GM20000 (cell line): ENCODE measurements around the gene SHCBP1.
A peak's percentile ranks its signal among the peaks of the same experiment; 100 is the strongest.

Experiments used
- DNase-seq: peaks from one replicate; pipeline ENCODE4 v3.0.0; 2012; ENCODE audit warnings: low spot score
- TF ChIP-seq, protein P1 (sequence below): IDR thresholded peaks from 2 replicates; pipeline ENCODE4 v1.5.1; 2012; ENCODE audit warnings: mild to moderate bottlenecking, control low read depth; ENCODE audit errors: extremely low read depth, missing control alignments

SHCBP1 gene, protein sequence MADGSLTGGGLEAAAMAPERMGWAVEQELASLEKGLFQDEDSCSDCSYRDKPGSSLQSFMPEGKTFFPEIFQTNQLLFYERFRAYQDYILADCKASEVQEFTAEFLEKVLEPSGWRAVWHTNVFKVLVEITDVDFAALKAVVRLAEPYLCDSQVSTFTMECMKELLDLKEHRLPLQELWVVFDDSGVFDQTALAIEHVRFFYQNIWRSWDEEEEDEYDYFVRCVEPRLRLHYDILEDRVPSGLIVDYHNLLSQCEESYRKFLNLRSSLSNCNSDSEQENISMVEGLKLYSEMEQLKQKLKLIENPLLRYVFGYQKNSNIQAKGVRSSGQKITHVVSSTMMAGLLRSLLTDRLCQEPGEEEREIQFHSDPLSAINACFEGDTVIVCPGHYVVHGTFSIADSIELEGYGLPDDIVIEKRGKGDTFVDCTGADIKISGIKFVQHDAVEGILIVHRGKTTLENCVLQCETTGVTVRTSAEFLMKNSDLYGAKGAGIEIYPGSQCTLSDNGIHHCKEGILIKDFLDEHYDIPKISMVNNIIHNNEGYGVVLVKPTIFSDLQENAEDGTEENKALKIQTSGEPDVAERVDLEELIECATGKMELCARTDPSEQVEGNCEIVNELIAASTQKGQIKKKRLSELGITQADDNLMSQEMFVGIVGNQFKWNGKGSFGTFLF

DNA sequence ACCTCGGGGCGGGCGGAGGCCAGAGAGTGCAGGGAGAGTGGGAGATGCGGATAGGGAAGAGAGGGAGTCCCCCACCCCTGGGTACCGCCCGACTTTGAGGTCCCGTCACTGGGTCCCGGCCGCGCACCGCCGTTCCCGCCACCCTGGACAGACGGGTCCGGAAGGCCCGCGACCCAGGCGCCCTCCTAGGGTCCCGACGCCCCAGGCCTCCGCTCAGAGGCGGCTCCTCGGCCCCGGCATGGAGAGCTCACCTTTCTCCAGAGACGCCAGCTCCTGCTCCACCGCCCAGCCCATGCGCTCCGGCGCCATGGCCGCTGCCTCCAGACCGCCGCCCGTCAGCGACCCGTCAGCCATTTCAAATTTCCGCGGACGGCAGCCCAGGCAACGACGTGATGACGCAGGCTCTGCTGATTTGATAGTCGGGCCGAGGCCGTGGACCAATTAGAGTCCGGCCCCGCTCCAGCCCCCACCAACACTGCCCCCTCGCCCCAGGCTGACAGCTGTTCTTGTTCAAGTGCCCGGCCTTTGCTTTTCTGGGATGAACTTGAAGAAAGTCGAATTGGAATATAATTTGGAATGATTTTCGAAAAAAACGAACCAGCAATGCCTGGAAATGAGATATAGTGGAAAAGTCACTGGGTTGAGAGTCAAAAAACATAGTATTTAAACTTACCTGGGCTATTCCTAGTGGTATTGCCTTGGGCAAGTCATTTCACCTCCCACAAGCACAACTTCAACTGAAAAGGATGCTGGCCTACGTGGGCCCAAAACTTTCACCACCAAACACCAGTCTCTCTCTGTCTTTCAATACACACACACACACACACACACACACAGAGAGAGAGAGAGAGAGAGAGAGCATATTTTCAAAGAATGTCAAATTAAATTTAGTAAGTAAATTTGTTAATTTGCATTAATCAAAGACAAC lies at the start of gene SHCBP1:
TSS of gene SHCBP1 (minus strand) at position 374 of the 928 bp plus-strand sequence. CDS start at position 354, 20 bp downstream.
- peak; percentile 94 for DNase-seq
- TF ChIP-seq, protein P1, sequence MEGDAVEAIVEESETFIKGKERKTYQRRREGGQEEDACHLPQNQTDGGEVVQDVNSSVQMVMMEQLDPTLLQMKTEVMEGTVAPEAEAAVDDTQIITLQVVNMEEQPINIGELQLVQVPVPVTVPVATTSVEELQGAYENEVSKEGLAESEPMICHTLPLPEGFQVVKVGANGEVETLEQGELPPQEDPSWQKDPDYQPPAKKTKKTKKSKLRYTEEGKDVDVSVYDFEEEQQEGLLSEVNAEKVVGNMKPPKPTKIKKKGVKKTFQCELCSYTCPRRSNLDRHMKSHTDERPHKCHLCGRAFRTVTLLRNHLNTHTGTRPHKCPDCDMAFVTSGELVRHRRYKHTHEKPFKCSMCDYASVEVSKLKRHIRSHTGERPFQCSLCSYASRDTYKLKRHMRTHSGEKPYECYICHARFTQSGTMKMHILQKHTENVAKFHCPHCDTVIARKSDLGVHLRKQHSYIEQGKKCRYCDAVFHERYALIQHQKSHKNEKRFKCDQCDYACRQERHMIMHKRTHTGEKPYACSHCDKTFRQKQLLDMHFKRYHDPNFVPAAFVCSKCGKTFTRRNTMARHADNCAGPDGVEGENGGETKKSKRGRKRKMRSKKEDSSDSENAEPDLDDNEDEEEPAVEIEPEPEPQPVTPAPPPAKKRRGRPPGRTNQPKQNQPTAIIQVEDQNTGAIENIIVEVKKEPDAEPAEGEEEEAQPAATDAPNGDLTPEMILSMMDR, result no peak

DNA sequence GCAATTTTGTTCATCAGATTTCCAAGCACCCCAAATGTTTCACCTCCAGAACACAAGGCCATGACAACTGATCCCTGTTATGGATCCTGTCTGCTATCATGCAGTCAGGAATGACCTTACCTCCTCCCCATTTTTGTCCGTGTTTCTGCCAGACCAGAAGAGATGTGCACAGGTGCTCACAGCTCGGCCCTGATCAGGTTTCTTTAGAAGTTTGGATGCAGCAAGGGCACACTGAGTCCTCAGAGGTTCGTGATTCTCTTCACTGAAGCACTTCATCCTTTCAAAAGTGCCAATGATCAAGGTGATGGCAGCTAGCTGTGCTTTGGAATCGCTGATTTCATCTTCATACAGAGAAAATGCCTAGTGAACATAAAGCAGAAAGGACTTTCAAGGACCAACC lies 40.9 kb upstream of the SHCBP1 start:
- TF ChIP-seq, protein P1, result no peak
- no peak for DNase-seq

DNA sequence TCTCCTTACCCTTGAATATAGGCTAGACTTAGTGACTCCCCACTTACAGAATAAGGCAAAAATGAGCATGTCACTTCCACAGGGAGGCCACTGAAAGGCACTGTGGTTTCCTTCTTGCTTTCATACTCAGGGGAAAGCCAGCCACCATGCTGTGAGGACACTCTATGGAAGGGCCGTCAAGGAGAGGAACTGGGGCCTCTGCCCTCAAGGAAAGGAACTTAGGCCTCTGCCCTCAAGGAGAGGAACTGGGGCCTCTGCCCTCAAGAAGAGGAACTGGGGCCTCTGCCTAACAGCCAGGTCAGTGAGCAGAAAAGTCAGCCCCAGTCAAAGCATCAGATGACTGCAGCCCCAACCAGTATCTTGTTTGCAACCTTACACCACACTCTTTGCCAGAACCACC lies 37.7 kb upstream of the SHCBP1 start:
- TF ChIP-seq, protein P1, result no peak

DNA sequence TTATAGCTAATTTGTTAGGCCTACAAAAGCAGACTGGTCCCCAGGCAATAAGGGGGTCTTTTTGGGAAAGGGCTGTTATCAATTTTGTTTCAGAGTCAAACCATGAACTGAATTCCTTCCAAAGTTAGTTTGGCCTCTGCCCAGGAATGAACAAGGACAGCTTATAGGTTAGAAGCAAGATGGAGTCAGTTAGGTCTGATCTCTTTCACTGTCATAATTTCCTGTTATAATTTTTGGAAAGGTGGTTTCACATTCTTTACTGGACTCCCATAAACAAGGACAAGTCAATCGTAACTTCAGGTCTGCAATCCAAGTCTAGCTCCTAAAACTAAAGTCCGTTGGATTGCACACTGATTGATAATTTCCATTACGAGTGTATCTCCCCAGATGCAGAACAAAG lies 30.1 kb upstream of the SHCBP1 start:
- DNase-seq, result no peak

More for the DNA sequence above, 37.7 kb upstream of the SHCBP1 start:
- DNase-seq, result peak; percentile 77

DNA sequence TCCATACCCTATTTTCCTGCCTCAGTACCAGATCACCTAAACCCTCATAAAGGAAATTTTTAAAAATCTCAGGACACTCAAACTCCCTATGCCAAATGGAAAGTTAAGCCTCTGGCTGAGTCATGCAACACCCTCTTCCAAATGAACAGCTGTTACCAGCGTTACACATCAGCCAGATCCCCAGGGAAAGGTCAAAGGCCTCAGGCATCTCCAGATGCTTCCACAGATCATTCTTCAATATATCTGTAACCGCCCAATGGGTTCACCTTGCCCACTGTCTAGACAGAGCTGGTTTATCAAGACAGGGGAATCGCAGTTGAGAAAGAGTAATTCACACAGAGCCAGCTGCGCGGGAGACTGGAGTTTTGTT lies 29.1 kb upstream of the SHCBP1 start:
- TF ChIP-seq, protein P1, result no peak
- DNase-seq, result no peak

More for the DNA sequence above, 30.1 kb upstream of the SHCBP1 start:
- TF ChIP-seq, protein P1, result no peak

DNA sequence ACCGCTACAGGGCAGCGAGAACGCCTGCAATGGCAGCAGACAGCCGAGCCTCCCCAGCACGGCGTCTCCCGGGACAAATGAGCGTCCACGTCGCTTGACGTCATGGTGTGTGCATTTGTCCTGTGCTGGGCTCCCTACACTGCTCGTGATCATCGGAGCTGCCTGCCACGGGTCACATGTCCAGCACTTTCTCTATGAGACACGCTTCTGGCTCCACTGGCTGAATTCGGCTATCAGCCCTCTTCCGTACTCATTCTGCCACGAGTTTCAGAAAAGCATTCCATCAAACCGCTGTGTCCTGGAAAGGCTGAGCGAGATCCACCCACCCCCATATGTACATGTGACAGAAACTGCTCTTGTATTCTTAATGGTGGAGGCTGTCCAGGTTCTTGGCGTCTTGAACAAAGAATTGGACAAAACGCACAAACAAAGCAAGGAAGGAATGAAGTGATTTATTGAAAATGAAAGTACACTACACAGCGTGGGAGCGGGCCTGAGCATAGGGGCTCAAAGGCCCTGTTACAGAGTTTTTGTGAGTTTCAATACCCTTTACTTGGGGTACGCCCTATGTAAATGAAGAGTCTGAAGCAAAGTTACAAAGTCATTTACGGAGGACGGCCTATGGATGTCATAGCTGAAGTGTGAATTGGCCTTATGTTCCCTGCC lies 28.5 kb upstream of the SHCBP1 start:
- TF ChIP-seq, protein P1, result no peak
- no peak for DNase-seq
